ENCODE results near the gene ZSCAN10. TPM values are rescaled to one million over a fixed set of nuclear protein-coding genes. Genes with fewer than 3 reads are reported as not detected.

The ZSCAN10 gene
- total RNA-seq, 1 experiment from 2014 or later, result 0.05 TPM

DNA sequence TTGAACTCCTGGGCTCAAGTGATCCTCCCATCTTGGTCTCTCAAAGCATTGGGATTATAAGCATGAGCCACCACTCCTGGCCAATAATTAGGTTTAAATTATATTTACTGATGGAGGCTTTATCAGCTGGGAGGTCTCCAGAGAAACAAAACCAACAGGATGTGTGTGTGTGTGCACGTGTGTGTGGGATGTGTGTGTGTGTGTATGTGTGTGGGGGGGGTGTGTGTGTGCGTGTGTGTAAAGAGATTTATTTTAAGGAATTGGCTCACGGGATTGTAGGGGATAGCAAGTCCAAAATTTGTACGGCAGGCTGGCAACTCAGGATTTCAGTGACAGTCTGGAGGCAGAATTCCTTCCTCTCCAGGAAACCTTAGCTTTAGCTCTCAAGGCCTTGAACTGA lies 48.1 kb downstream of the ZSCAN10 start:
- DNase-seq (ENCODE audit: extremely low read depth, low read depth), result no peak

DNA sequence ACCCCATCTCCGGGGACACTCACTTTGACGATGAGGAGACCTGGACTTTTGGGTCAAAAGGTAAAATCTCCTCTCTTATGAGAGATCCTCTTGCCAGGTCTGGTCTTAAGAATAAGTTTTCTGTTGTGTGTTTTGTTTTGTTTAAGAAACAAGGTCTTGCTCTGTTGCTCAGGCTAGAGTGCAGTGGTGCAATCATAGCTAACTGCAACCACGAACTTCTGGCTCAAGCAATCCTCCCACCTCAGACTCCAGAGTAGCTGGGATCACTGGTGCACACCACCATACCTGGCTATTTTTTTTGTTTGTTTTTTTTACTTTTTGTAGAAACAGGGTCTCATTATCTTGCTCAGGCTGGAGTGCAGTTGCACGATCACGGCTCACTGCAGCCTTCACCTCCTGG lies 48.6 kb downstream of the ZSCAN10 start:
- DNase-seq (ENCODE audit: extremely low read depth, low read depth), result no peak

DNA sequence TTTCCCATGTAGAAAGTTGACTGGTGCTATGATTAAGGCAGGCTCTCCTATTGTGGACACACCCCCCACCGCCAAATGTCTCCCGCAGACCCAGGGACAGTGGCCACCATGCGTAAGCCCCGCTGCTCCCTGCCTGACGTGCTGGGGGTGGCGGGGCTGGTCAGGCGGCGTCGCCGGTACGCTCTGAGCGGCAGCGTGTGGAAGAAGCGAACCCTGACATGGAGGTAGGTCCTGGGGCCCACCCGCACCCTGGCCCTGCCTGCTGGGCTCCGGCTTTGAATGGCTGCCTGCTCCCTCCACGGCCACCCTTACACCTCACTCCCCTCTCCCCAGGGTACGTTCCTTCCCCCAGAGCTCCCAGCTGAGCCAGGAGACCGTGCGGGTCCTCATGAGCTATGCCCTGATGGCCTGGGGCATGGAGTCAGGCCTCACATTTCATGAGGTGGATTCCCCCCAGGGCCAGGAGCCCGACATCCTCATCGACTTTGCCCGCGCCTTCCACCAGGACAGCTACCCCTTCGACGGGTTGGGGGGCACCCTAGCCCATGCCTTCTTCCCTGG lies 49.1 kb downstream of the ZSCAN10 start:
- DNase-seq (ENCODE audit: extremely low read depth, low read depth), result no peak

DNA sequence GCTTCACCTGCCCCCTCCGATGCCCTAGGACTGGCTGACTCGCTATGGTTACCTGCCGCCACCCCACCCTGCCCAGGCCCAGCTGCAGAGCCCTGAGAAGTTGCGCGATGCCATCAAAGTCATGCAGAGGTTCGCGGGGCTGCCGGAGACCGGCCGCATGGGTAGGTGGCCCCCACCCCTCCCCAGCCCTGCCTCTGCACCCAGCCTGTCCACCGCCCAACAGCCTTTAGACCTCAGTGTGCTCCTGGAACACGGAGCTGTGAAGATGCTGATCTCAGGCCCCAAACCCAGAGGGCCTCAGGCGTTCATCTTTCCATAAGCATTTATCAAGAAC lies 51.7 kb downstream of the ZSCAN10 start:
- no peak for DNase-seq (ENCODE audit: extremely low read depth, low read depth)

DNA sequence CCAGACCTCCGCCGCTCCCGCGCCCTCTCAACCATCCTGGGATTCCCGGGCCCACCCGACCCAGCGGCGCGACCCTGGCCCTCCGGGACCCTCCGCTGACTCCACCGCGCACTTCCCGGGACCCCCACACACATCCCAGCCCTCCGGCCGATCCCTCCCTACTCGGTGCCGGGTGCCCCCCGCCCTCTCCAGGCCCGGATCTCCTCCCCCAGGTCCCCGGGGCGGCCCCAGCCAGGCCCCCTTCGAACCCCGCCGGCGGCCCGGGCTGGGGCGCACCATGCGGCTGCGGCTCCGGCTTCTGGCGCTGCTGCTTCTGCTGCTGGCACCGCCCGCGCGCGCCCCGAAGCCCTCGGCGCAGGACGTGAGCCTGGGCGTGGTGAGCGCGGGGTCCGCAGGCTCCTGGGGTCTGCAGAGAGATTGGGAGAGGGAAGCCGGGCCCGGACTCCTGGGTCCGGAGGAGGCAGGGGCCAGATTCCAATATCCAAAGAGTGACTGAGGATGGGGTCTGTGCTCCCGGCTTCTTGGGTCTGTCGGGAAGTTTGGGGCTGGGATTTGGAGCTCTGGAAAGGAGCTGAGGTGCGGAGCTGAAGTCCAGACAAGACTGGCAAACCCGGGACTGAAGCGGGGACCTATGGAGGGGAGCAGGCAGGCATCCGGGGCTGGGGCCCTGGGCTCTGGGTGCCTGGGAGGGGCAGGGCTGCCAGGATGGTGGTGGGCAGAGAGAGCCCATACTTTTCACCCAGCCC lies 52.3 kb downstream of the ZSCAN10 start:
- no peak for DNase-seq (ENCODE audit: extremely low read depth, low read depth)

DNA sequence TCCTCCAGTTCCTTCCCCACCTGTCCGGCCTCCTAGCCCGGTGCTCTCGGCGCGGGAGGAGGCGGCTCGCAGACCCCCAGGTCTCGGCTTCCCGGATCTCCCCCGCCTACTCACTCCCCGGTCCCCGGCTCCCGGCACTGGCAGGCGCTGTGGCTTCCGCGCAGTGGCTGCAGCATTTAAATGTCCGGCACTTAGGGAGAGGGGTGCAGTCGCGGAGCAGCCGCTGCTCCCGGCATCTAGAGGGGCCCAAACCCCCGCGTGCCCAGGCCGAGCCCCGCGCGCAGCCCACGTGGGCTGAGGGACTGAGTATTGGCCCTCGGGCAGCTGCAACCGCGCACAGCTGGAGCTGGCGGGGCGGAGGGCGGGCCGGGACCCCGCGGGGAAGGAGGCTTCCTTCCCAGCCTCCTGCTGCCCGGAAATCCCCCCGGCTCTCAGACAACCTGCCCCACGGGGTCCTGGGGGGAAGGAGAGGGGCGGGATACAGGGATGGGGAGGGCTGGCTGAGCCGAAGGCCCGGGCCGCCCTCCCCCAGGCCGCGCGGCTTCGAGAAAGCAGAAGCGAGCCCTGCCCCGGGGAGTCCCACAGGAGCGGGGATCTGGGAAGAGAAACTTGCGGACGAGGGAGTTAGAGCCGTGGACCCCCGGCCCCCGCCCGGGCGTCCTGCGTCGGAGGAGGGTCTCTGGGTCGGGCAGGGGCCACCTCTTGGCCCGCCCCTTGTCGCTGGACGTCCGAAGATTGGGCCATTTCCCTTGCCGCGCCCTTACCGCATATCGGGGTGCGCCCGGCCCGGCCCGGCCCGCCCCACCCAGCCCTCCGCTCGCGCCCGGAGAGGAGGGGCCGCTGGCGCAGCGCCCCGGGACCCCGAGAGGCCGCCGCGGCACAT lies 53.1 kb downstream of the ZSCAN10 start, which contains the start of gene MMP25:
Gene MMP25, plus strand, starts transcription at position 804 of the 883 bp plus-strand sequence. CDS start 357 bp downstream, outside the sequence.
- DNase-seq (ENCODE audit: extremely low read depth, low read depth), result no peak

DNA sequence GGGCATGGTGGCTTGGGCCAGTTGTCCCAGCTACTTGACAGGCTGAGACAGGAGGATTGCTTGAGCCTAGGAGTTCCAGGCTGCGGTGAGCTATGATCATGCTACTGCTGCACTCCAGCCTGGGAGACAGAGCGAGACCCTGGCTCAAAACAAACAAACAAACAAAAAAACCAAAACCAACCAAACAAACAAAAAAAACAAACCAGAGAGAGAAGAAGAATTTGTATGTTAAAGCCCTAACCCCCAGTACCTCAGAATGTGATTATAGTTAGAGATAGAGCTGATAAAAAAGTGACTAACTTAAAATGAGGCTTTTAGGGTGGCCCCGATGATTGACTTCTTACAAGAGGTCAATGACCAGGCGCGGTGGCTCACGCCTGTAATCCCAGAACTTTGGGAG lies 54.4 kb downstream of the ZSCAN10 start:
- no peak for DNase-seq (ENCODE audit: extremely low read depth, low read depth)

DNA sequence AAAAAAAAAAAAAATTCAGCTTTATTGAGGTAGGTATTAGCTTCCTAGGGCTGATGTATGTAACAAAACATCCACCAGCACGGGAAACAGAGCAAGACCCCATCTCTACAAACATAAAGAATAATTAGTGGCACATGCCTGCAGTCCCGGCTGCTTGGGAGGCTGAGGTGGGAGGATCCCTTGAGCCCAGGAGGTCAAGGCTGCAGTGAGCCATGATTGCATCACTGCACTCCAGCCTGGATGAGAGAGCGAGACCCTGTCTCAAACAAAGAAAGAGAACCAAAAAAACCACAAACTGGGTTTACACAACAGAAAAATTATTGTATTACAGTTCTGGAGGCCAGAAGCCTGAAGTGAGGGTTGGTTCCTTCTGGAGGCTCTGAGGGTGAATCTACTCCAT lies 56.7 kb downstream of the ZSCAN10 start:
- no peak for DNase-seq (ENCODE audit: extremely low read depth, low read depth)

DNA sequence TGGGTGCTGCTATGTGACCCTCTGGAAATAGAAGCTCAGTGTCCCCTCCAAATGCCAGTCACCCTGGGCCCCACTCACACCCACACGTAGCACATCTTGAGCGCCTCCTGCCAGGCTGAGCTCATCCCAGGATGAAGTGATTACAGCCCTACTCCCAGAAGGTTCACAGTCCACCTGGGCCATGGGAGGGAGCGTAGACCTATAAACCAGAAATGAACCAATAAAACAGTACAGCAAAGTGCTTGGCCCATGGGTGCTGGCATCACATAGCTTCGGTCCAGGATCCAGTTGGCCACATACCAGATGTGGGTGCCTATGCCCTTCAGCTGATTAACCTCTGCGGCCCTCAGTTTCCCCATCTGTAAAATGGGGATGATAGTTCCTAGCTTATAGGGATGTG lies 60.2 kb downstream of the ZSCAN10 start:
- DNase-seq (ENCODE audit: extremely low read depth, low read depth), result no peak

Small RNA genes lying within 50 kb of the gene (small RNA-seq; reads per million reads assigned to genes)
- gene RNU1-22P, result 0.17 to 1.4 reads per million in 2 experiments

Other genes with a start within 250 kb of the ZSCAN10 start
- gene PRSS22, start 241.1 kb downstream of the ZSCAN10 start, total RNA-seq (2014; rRNA removed; shearing (Covaris generic)), result not detected in 2 replicates
- gene FLYWCH2, start 216.1 kb downstream of the ZSCAN10 start, total RNA-seq (2014; rRNA removed; shearing (Covaris generic)), result 80.1 and 88.9 TPM in 2 replicates
- gene FLYWCH1, start 187.4 kb downstream of the ZSCAN10 start, total RNA-seq (2014; rRNA removed; shearing (Covaris generic)), result 26.6 and 29.4 TPM in 2 replicates
- gene KREMEN2, start 135.0 kb downstream of the ZSCAN10 start, total RNA-seq (2014; rRNA removed; shearing (Covaris generic)), result 1.5 and 2.7 TPM in 2 replicates
- gene PAQR4, start 129.9 kb downstream of the ZSCAN10 start, total RNA-seq (2014; rRNA removed; shearing (Covaris generic)), result 19.0 and 24.4 TPM in 2 replicates
- gene PKMYT1, start 118.8 kb downstream of the ZSCAN10 start, total RNA-seq (2014; rRNA removed; shearing (Covaris generic)), result 14.8 and 18.9 TPM in 2 replicates
- gene CLDN9, start 86.4 kb downstream of the ZSCAN10 start, total RNA-seq (2014; rRNA removed; shearing (Covaris generic)), result 0.05 and 0.14 TPM in 2 replicates
- gene CLDN6, start 81.1 kb downstream of the ZSCAN10 start, total RNA-seq (2014; rRNA removed; shearing (Covaris generic)), result not detected in 2 replicates
- gene TNFRSF12A, start 78.9 kb downstream of the ZSCAN10 start, total RNA-seq (2014; rRNA removed; shearing (Covaris generic)), result 249 and 347 TPM in 2 replicates
- gene HCFC1R1, start 75.4 kb downstream of the ZSCAN10 start, total RNA-seq (2014; rRNA removed; shearing (Covaris generic)), result 29.3 and 33.4 TPM in 2 replicates
- 30.3 and 35.2 TPM in 2 replicates for gene THOC6, start 75.3 kb downstream of the ZSCAN10 start, total RNA-seq (2014; rRNA removed; shearing (Covaris generic))
- gene BICDL2, start 62.4 kb downstream of the ZSCAN10 start, total RNA-seq (2014; rRNA removed; shearing (Covaris generic)), result not detected in 2 replicates
- 0.14 and 0.25 TPM in 2 replicates for gene MMP25, start 52.7 kb downstream of the ZSCAN10 start, total RNA-seq (2014; rRNA removed; shearing (Covaris generic))
- gene IL32, start 33.7 kb downstream of the ZSCAN10 start, total RNA-seq (2014; rRNA removed; shearing (Covaris generic)), result 0.38 and 0.47 TPM in 2 replicates
- 12.0 and 13.5 TPM in 2 replicates for gene ZNF205, start 13.3 kb upstream of the ZSCAN10 start, total RNA-seq (2014; rRNA removed; shearing (Covaris generic))
- 4.5 and 5.0 TPM in 2 replicates for gene ZNF213, start 35.7 kb upstream of the ZSCAN10 start, total RNA-seq (2014; rRNA removed; shearing (Covaris generic))
- 0.58 and 0.67 TPM in 2 replicates for gene OR1F1, start 88.9 kb upstream of the ZSCAN10 start, total RNA-seq (2014; rRNA removed; shearing (Covaris generic))
- gene ZNF200, start 135.9 kb upstream of the ZSCAN10 start, total RNA-seq (2014; rRNA removed; shearing (Covaris generic)), result 11.9 and 14.5 TPM in 2 replicates
- gene MEFV, start 157.3 kb upstream of the ZSCAN10 start, total RNA-seq (2014; rRNA removed; shearing (Covaris generic)), result 0.17 TPM in 1 of 2 replicates, not detected in the other
- gene ZNF263, start 184.2 kb upstream of the ZSCAN10 start, total RNA-seq (2014; rRNA removed; shearing (Covaris generic)), result 59.5 and 60.9 TPM in 2 replicates
- 9.4 and 9.7 TPM in 2 replicates for gene TIGD7, start 206.1 kb upstream of the ZSCAN10 start, total RNA-seq (2014; rRNA removed; shearing (Covaris generic))
- 18.1 and 24.9 TPM in 2 replicates for gene ZNF75A, start 206.2 kb upstream of the ZSCAN10 start, total RNA-seq (2014; rRNA removed; shearing (Covaris generic))